HFFc6 (cell line): Measurements from ENCODE around the gene ACTN4. TPM values are rescaled to one million over a fixed set of nuclear protein-coding genes. Genes with fewer than 3 reads are reported as not detected.

ENCODE experiments used
- DNase-seq: peaks from one replicate; pipeline ENCODE4 v3.0.0-alpha.2; 2018
- H3K27ac Mint-ChIP-seq: 2 replicates; pipeline ENCODE4 v1.8.0; 2020; ENCODE audit warnings: mild to moderate bottlenecking, mixed read lengths
- H3K27me3 Mint-ChIP-seq: 2 replicates; pipeline ENCODE4 v1.8.0; 2021; ENCODE audit warnings: mild to moderate bottlenecking, moderate library complexity, mixed read lengths; ENCODE audit not compliant: insufficient read depth
- H3K36me3 Mint-ChIP-seq: 2 replicates; pipeline ENCODE4 v1.8.0; 2021; ENCODE audit warnings: low read depth, mixed read lengths
- H3K4me1 Mint-ChIP-seq: 2 replicates; pipeline ENCODE4 v1.8.0; 2020; ENCODE audit warnings: low read depth, mixed read lengths
- H3K4me3 Mint-ChIP-seq: 2 replicates; pipeline ENCODE4 v1.8.0; 2020; ENCODE audit warnings: mild to moderate bottlenecking, moderate library complexity, mixed read lengths
- H3K9me3 Mint-ChIP-seq: 2 replicates; pipeline ENCODE4 v1.8.0; 2020; ENCODE audit warnings: mild to moderate bottlenecking, mixed read lengths
- CTCF ChIP-seq: fragments of 200-600 bp; sonication (generic); IDR thresholded peaks from 2 replicates; pipeline ENCODE4 v1.5.0; 2021; ENCODE audit warnings: antibody characterized with exemption, mild to moderate bottlenecking
- total RNA-seq, 6 experiments: library from RNA; stranded (reverse); fragmentation: NEBNext Ultra II Directional; extraction: Animal tissue kit (Norgen Biotek cat#: 25700); gene quantifications; 2 replicates in 1 of 6; 3 replicates in 5 of 6; pipeline ENCODE4 v1.2.3, GENCODE V29; 2021

ACTN4 gene
- total RNA-seq, 6 experiments from 2014 or later = 972 to 1,299 (median 1,250) TPM

DNA sequence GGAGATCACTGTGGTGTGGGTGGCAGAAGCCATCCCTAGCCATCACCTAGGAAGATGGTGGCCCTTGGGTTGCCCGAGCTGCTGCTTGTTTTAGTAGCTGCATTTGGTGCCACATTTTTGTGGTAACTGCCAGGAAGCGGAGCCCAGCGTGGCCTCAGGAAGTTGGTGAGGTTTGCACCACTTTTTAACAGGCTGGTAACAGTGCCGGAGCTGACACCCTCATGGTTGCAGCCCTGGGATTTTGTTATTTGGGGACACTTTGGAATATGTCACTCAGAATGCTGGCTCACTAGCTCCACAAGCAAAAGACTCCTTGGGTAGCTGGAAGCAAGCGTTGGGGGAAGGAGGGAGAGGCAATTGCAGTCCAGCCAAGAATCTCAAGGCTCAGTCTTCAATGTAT, 22.1 kb downstream of the ACTN4 start:
- Mint-ChIP-seq H3K9me3 (no peaks in the 10 kb centered on the region), H3K4me3 (peak overlapping the region; percentile 58), H3K36me3 (peaks cover 41% of the 10 kb centered on the region), H3K27me3 (peaks cover 13% of the 10 kb centered on the region), H3K27ac (peak overlapping the region; percentile 97), H3K4me1 (peaks cover 84% of the 10 kb centered on the region)
- no peak for DNase-seq
- TF ChIP-seq CTCF = no peak

GRCh38 chr19:38670921-38671398, 23.5 kb downstream of the ACTN4 start:
- Mint-ChIP-seq H3K4me1 (peaks cover 84% of the 10 kb centered on the region), H3K27me3 (peaks cover 8% of the 10 kb centered on the region), H3K36me3 (peaks cover 49% of the 10 kb centered on the region), H3K27ac (peak overlapping the region; percentile 84), H3K9me3 (no peaks in the 10 kb centered on the region), H3K4me3 (peak overlapping the region; percentile 64)
- TF ChIP-seq CTCF = no peak
- peak; percentile 60 for DNase-seq

DNA sequence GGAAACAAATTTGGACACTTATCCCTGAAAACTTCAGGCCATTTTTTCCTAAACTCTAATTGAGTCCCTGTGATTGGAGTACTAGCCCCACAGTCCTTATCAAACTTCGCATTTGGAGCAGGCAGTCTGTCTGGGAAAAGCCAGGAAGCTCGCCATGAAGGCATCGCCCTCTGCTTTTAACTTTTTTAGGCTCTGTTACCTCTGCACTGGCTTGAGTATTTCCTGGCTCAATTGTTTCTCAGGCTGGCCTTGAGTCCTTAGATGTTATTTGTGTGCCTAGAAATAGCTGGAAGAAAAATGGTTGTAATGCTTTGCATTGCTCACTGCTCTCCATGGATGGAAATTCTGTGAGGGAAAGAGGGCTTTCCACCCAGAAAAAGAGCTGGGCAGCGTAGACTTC, 24.2 kb downstream of the ACTN4 start:
- Mint-ChIP-seq H3K27me3 (peaks cover 6% of the 10 kb centered on the region), H3K27ac (peak overlapping the region; percentile 84), H3K36me3 (peaks cover 49% of the 10 kb centered on the region), H3K9me3 (no peaks in the 10 kb centered on the region), H3K4me3 (no peak overlapping the region), H3K4me1 (peaks cover 84% of the 10 kb centered on the region)
- TF ChIP-seq CTCF = no peak
- no peak for DNase-seq

- TF ChIP-seq CTCF = no peak
- H3K36me3 Mint-ChIP-seq = peaks cover 48% of the 10 kb centered on the region
- peaks cover 2% of the 10 kb centered on the region; the same call in 1 of the 2 replicates for H3K27me3 Mint-ChIP-seq
- H3K9me3 Mint-ChIP-seq = no peaks in the 10 kb centered on the region
- no peak overlapping the region for H3K4me3 Mint-ChIP-seq
- H3K4me1 Mint-ChIP-seq = peaks cover 84% of the 10 kb centered on the region
- DNase-seq = no peak
- H3K27ac Mint-ChIP-seq = no peak overlapping the region
Observed at GRCh38 chr19:38673030-38673429, 25.6 kb downstream of the ACTN4 start.

DNA sequence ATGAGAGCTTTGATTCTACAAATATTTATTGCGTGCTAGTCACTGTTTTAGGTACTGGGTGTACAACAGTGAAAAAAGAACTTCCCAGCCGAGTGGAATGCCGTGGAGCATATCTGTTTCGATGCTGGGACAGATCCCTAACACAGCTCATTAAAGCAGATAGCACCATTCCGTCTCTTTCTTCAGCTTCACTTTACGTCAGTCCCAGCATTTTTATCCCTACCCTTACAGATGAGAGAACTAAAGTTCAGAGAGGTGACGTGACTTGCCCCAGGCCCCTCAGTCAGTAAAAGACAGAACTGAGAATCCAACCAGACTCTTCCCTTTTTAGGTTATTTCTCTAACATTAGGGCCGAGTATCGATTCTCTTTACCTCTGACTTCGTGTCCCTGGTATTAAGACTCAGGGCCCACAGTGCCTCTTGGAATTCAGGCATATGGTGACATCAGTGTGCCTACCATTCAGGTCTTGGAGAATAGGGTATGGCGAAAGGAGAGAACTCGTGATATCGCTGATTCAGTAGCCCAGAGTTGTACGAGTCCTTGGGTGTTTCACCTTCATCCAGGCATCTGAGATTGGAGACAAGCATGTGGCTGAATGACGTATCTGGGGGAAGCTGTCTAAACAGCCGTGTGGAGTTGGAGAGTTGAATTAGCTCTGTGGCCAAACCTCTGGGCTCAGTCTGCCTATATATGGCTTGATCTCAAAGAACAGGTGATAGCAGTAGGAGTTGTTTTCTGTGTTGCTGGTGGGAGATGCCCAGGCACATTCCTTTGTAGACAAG, 27.1 kb downstream of the ACTN4 start:
- peaks cover 84% of the 10 kb centered on the region for H3K4me1 Mint-ChIP-seq
- no peak for DNase-seq

More for the DNA sequence above, 27.1 kb downstream of the ACTN4 start:
- Mint-ChIP-seq H3K4me3 (peak overlapping the region; percentile 54), H3K27ac (peak overlapping the region; percentile 81), H3K9me3 (no peaks in the 10 kb centered on the region), H3K27me3 (peaks cover 2% of the 10 kb centered on the region; the same call in 1 of the 2 replicates), H3K36me3 (peaks cover 40% of the 10 kb centered on the region)
- no peak for TF ChIP-seq CTCF
